ENCODE measurements around the gene ZFYVE21. TPM values are rescaled to one million over a fixed set of nuclear protein-coding genes. Genes with fewer than 3 reads are reported as not detected.

The ZFYVE21 gene
- total RNA-seq, 1 experiment from 2014 or later: 31.3 TPM

DNA sequence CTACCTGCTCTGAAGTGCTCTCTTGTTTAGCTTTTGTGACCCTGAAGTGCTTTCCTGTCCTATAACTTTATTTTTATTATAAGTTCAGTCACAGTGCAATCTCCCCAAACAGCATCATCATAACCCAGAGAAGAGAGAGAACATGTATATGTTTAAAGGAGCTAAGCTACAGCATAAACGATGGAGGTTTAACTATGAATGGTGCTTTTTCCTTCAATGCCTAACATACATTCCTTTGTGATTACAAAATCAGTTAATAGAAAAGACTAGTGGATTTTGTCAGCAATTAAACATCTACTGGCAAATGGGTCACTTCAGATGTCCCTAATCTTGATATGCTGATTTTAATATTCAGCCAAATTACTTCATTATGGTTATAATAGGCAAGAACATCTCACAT lies 46.4 kb downstream of the ZFYVE21 start:
- ChIA-PET RAD21 (ENCODE audit: low non-redundant PET in 1 of 2, low total read pairs in 2 of 2, uncharacterized antibody in 2 of 2, unreplicated experiment in 2 of 2) (no interaction called here), POLR2A (no interaction called here), CTCF (no interaction called here)
- ATAC-seq: no peak
- no peak for DNase-seq (ENCODE audit: low read depth, low spot score)
- no TSS peak for BruUV-seq (replicated peaks)
- intact Hi-C loops (cut with micrococcal nuclease): no loop called here
- TF ChIP-seq EGR1 (IDR thresholded peaks at IDR 0.05; ENCODE audit: low read depth) (no peak), RAD21 (IDR thresholded peaks at IDR 0.05; ENCODE audit: low read depth) (no peak), EZH2 (IDR thresholded peaks at IDR 0.05) (no peak), TCF7L2 (IDR thresholded peaks at IDR 0.05; ENCODE audit: borderline replicate concordance, extremely low read depth, insufficient read depth, insufficient read length) (no peak), ZFX (IDR thresholded peaks at IDR 0.05) (no peak), CEBPB (IDR thresholded peaks at IDR 0.05; ENCODE audit: low read depth) (no peak), SP1 (IDR thresholded peaks at IDR 0.05; ENCODE audit: low read depth) (no peak), JUND (IDR thresholded peaks at IDR 0.05) (no peak), ZBTB33 (IDR thresholded peaks at IDR 0.05; ENCODE audit: extremely low read depth, insufficient replicate concordance, low read length) (no peak), ELF1 (IDR thresholded peaks at IDR 0.05; ENCODE audit: borderline replicate concordance, low read depth) (no peak), FOSL1 (IDR thresholded peaks at IDR 0.05; ENCODE audit: low read depth) (no peak), ZNF274 (IDR thresholded peaks at IDR 0.05; ENCODE audit: low read depth, low read length) (no peak), SIN3A (IDR thresholded peaks at IDR 0.05; ENCODE audit: low read depth) (no peak), CBX3 (IDR thresholded peaks at IDR 0.05; ENCODE audit: low read depth) (no peak), EZH2phosphoT487 (IDR thresholded peaks at IDR 0.05; ENCODE audit: borderline replicate concordance) (no peak)
- TF ChIP-seq, protein P1, sequence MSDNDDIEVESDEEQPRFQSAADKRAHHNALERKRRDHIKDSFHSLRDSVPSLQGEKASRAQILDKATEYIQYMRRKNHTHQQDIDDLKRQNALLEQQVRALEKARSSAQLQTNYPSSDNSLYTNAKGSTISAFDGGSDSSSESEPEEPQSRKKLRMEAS (IDR thresholded peaks at IDR 0.05): no peak
- TF ChIP-seq, protein P2, sequence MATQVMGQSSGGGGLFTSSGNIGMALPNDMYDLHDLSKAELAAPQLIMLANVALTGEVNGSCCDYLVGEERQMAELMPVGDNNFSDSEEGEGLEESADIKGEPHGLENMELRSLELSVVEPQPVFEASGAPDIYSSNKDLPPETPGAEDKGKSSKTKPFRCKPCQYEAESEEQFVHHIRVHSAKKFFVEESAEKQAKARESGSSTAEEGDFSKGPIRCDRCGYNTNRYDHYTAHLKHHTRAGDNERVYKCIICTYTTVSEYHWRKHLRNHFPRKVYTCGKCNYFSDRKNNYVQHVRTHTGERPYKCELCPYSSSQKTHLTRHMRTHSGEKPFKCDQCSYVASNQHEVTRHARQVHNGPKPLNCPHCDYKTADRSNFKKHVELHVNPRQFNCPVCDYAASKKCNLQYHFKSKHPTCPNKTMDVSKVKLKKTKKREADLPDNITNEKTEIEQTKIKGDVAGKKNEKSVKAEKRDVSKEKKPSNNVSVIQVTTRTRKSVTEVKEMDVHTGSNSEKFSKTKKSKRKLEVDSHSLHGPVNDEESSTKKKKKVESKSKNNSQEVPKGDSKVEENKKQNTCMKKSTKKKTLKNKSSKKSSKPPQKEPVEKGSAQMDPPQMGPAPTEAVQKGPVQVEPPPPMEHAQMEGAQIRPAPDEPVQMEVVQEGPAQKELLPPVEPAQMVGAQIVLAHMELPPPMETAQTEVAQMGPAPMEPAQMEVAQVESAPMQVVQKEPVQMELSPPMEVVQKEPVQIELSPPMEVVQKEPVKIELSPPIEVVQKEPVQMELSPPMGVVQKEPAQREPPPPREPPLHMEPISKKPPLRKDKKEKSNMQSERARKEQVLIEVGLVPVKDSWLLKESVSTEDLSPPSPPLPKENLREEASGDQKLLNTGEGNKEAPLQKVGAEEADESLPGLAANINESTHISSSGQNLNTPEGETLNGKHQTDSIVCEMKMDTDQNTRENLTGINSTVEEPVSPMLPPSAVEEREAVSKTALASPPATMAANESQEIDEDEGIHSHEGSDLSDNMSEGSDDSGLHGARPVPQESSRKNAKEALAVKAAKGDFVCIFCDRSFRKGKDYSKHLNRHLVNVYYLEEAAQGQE (IDR thresholded peaks at IDR 0.05; ENCODE audit: low read depth): no peak
- TF ChIP-seq, protein P3, sequence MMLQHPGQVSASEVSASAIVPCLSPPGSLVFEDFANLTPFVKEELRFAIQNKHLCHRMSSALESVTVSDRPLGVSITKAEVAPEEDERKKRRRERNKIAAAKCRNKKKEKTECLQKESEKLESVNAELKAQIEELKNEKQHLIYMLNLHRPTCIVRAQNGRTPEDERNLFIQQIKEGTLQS (IDR thresholded peaks at IDR 0.05): no peak
- Histone ChIP-seq H4K20me1 (ENCODE audit: insufficient read depth) (no peaks in the 10 kb centered on the region), H3K79me2 (ENCODE audit: insufficient read depth, low read length) (no peaks in the 10 kb centered on the region), H3K36me3 (ENCODE audit: control insufficient read depth in 1 of 2, insufficient read depth in 2 of 2, low read length in 2 of 2) (no peaks in the 10 kb centered on the region), H3K4me1 (ENCODE audit: control insufficient read depth in 1 of 2, insufficient read depth in 2 of 2, low read length in 2 of 2) (no peaks in the 10 kb centered on the region), H3K27me3 (ENCODE audit: insufficient read depth, low read length) (no peaks in the 10 kb centered on the region), H3K9ac (ENCODE audit: low read length) (no peak overlapping the region), H3K9me2 (ENCODE audit: insufficient read depth) (no peaks in the 10 kb centered on the region), H3K9me3 (ENCODE audit: control insufficient read depth in 1 of 2, insufficient read depth in 1 of 2, low read depth in 1 of 2, low read length in 2 of 2) (no peaks in the 10 kb centered on the region), H3K27ac (ENCODE audit: low read depth, low read length) (no peak overlapping the region), H3K4me2 (ENCODE audit: low read length) (no peak overlapping the region), H3K4me3 (replicated peaks in 1 of 2; ENCODE audit: low read depth in 1 of 2, low read length in 2 of 2) (no peak overlapping the region), H2AFZ (ENCODE audit: low read depth, low read length, poor library complexity, severe bottlenecking) (no peak overlapping the region)
